WTC11 (cell line): ENCODE data around the gene AVP. TPM values are rescaled to one million over a fixed set of nuclear protein-coding genes. Genes with fewer than 3 reads are reported as not detected.
A peak's percentile ranks its signal among the peaks of the same experiment; 100 is the strongest.

Source experiments
- ATAC-seq: fragments of 200-7000 bp; cut with Tn5 transposase; 2 replicates; pipeline ENCODE4 v1.10.0; 2021; ENCODE audit warnings: mild to moderate bottlenecking, moderate library complexity
- CTCF ChIA-PET: fragments of 300-600 bp; sonication (Branson Sonifier 250); formaldehyde crosslinking; loops from one replicate; lab custom pipeline; 2021; ENCODE audit warnings: antibody characterized with exemption; lab: Charles Lee
- POLR2A ChIA-PET: fragments of 350-600 bp; sonication (Branson Sonifier 250); formaldehyde crosslinking; loops from one replicate; lab custom pipeline; 2021; ENCODE audit warnings: antibody characterized with exemption; lab: Charles Lee
- DNase-seq: peaks from one replicate; pipeline ENCODE4 v3.0.0; 2021; ENCODE audit warnings: low spot score
- H3K27ac Mint-ChIP-seq: 2 replicates; pipeline ENCODE4 v1.8.0; 2021; ENCODE audit warnings: mixed read lengths
- H3K27me3 Mint-ChIP-seq: 2 replicates; pipeline ENCODE4 v1.8.0; 2021; ENCODE audit warnings: low read depth, mild to moderate bottlenecking, moderate library complexity, mixed read lengths
- H3K36me3 Mint-ChIP-seq: 2 replicates; pipeline ENCODE4 v1.8.0; 2021; ENCODE audit warnings: mixed read lengths
- H3K4me1 Mint-ChIP-seq: 2 replicates; pipeline ENCODE4 v1.8.0; 2022; ENCODE audit warnings: mixed read lengths
- H3K4me3 Mint-ChIP-seq: 2 replicates; pipeline ENCODE4 v1.8.0; 2021; ENCODE audit warnings: mild to moderate bottlenecking, moderate library complexity, mixed read lengths
- H3K9me3 Mint-ChIP-seq: 2 replicates; pipeline ENCODE4 v1.8.0; 2021; ENCODE audit warnings: mixed read lengths
- CBFB ChIP-seq: sonication (generic); formaldehyde crosslinking; IDR thresholded peaks from 2 replicates; pipeline ENCODE4 v1.8.1; 2022; ENCODE audit warnings: mild to moderate bottlenecking, low read depth, missing genetic modification reagents
- JAZF1 ChIP-seq: fragments of 250-450 bp; sonication (Bioruptor Pico); IDR thresholded peaks from 2 replicates; pipeline ENCODE4 v1.9.0; 2021; ENCODE audit warnings: moderate library complexity, mild to moderate bottlenecking, inconsistent platforms
- PRRX2 ChIP-seq: fragments of 250-450 bp; sonication (Bioruptor Pico); IDR thresholded peaks from 2 replicates; pipeline ENCODE4 v1.8.0; 2021; ENCODE audit warnings: mild to moderate bottlenecking
- SMAD3 ChIP-seq: sonication (generic); formaldehyde crosslinking; IDR thresholded peaks from 2 replicates; pipeline ENCODE4 v1.8.0; 2022; ENCODE audit warnings: missing genetic modification reagents, mild to moderate bottlenecking, borderline replicate concordance
- TEAD4 ChIP-seq: sonication (generic); formaldehyde crosslinking; IDR thresholded peaks from 2 replicates; pipeline ENCODE4 v1.8.0; 2022; ENCODE audit warnings: mild to moderate bottlenecking, missing genetic modification reagents
- ZBTB21 ChIP-seq: sonication (generic); formaldehyde crosslinking; IDR thresholded peaks from 2 replicates; pipeline ENCODE4 v1.8.1; 2023; ENCODE audit warnings: mild to moderate bottlenecking, missing genetic modification reagents, borderline replicate concordance
- ZNF121 ChIP-seq: sonication (generic); formaldehyde crosslinking; IDR thresholded peaks from 2 replicates; pipeline ENCODE4 v1.8.0; 2023; ENCODE audit warnings: missing genetic modification reagents
- ZNF671 ChIP-seq: fragments of 250-450 bp; sonication (Bioruptor Pico); IDR thresholded peaks from 2 replicates; pipeline ENCODE4 v1.8.0; 2021; ENCODE audit warnings: mild to moderate bottlenecking
- total RNA-seq: library from RNA; stranded (reverse); gene quantifications from 3 replicates; pipeline ENCODE4 v1.2.3, GENCODE V29; 2021
- TF ChIP-seq, protein P1 (sequence below): sonication (generic); formaldehyde crosslinking; IDR thresholded peaks from 2 replicates; pipeline ENCODE4 v1.8.0; 2022; ENCODE audit warnings: missing genetic modification reagents
- TF ChIP-seq, protein P2 (sequence below): sonication (generic); formaldehyde crosslinking; IDR thresholded peaks from 2 replicates; pipeline ENCODE4 v1.8.1; 2023; ENCODE audit warnings: mild to moderate bottlenecking, missing genetic modification reagents, moderate library complexity
- TF ChIP-seq, protein P3 (sequence below): sonication (generic); formaldehyde crosslinking; IDR thresholded peaks from 2 replicates; pipeline ENCODE4 v1.8.0; 2022; ENCODE audit warnings: mild to moderate bottlenecking, missing genetic modification reagents
- TF ChIP-seq, protein P4 (sequence below): fragments of 250-450 bp; sonication (Bioruptor Pico); IDR thresholded peaks from 2 replicates; pipeline ENCODE4 v1.9.0; 2021; ENCODE audit warnings: mild to moderate bottlenecking, borderline replicate concordance
- TF ChIP-seq, protein P5 (sequence below): fragments of 250-450 bp; sonication (Bioruptor Pico); IDR thresholded peaks from 2 replicates; pipeline ENCODE4 v1.9.0; 2021; ENCODE audit warnings: mild to moderate bottlenecking
- TF ChIP-seq, protein P6 (sequence below): sonication (generic); formaldehyde crosslinking; conservative IDR thresholded peaks from 2 replicates; pipeline ENCODE4 v1.8.1; 2022; ENCODE audit warnings: mild to moderate bottlenecking, missing genetic modification reagents
- TF ChIP-seq, protein P7 (sequence below): sonication (generic); formaldehyde crosslinking; IDR thresholded peaks from 2 replicates; pipeline ENCODE4 v1.8.0; 2023; ENCODE audit warnings: missing genetic modification reagents
- TF ChIP-seq, protein P8 (sequence below): sonication (generic); formaldehyde crosslinking; conservative IDR thresholded peaks from 2 replicates; pipeline ENCODE4 v1.8.1; 2023; ENCODE audit warnings: mild to moderate bottlenecking, low read depth, missing genetic modification reagents, moderate library complexity
- TF ChIP-seq, protein P9 (sequence below): sonication (generic); formaldehyde crosslinking; IDR thresholded peaks from 2 replicates; pipeline ENCODE4 v1.8.1; 2023; ENCODE audit warnings: mild to moderate bottlenecking, moderate library complexity, missing genetic modification reagents

AVP gene
- total RNA-seq, 1 experiment from 2014 or later = 0.50 TPM

DNA sequence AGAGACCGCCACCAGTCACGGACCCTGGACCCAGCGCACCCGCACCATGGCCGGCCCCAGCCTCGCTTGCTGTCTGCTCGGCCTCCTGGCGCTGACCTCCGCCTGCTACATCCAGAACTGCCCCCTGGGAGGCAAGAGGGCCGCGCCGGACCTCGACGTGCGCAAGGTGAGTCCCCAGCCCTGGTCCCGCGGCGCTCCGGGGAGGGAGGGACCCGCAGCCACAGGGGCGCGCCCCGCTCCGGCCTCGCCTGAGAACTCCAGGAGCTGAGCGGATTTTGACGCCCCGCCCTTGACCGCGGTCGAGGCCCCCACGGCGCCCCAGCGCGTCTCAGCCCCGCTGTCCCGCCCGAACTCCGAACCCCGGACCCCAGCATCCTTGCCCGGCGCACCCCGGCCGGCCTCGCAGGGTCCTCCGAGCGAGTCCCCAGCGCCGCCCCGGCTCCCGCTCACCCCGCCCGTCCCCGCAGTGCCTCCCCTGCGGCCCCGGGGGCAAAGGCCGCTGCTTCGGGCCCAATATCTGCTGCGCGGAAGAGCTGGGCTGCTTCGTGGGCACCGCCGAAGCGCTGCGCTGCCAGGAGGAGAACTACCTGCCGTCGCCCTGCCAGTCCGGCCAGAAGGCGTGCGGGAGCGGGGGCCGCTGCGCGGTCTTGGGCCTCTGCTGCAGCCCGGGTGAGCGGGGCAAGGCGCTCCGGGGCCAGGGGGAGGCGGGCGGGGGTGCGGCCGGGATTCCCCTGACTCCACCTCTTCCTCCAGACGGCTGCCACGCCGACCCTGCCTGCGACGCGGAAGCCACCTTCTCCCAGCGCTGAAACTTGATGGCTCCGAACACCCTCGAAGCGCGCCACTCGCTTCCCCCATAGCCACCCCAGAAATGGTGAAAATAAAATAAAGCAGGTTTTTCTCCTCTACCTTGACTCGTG is 12.7 kb downstream of the AVP start, which contains the start of gene OXT:
OXT (plus strand) TSS at position 11 of the 920 bp plus-strand sequence; CDS start at position 47, 36 bp downstream.
- ATAC-seq (peak; percentile 67), DNase-seq (peak; percentile 69)
- ChIA-PET POLR2A (interaction anchor here (0.8 kb wide), 1 partner anchor 18 kb away, joined by 6 read pairs; no protein-coding TSS in a partner anchor), CTCF (interaction anchor here (2.8 kb wide), 1 partner anchor 18 kb away, joined by 16 read pairs; no protein-coding TSS in a partner anchor)
- Mint-ChIP-seq H3K4me1 (peaks cover 6% of the 10 kb centered on the region), H3K4me3 (peak within 1 kb of the TSS; percentile 66), H3K27ac (no peak within 1 kb of the TSS), H3K9me3 (peaks cover 19% of the 10 kb centered on the region), H3K27me3 (peaks cover 54% of the 10 kb centered on the region), H3K36me3 (peaks cover 9% of the 10 kb centered on the region)
- TF ChIP-seq TEAD4 (no peak), ZNF671 (CRISPR knock-in tag) (no peak), PRRX2 (CRISPR knock-in tag) (no peak), ZNF121 (CRISPR knock-in tag) (peak; percentile 2; the same call in 1 of the 2 replicates), ZBTB21 (CRISPR knock-in tag) (peak; percentile 12), CBFB (CRISPR knock-in tag) (peak; percentile 85; the same call in 1 of the 2 replicates), JAZF1 (CRISPR knock-in tag) (no peak), SMAD3 (no peak; the same call in 1 of the 2 replicates)
- TF ChIP-seq, protein P1, sequence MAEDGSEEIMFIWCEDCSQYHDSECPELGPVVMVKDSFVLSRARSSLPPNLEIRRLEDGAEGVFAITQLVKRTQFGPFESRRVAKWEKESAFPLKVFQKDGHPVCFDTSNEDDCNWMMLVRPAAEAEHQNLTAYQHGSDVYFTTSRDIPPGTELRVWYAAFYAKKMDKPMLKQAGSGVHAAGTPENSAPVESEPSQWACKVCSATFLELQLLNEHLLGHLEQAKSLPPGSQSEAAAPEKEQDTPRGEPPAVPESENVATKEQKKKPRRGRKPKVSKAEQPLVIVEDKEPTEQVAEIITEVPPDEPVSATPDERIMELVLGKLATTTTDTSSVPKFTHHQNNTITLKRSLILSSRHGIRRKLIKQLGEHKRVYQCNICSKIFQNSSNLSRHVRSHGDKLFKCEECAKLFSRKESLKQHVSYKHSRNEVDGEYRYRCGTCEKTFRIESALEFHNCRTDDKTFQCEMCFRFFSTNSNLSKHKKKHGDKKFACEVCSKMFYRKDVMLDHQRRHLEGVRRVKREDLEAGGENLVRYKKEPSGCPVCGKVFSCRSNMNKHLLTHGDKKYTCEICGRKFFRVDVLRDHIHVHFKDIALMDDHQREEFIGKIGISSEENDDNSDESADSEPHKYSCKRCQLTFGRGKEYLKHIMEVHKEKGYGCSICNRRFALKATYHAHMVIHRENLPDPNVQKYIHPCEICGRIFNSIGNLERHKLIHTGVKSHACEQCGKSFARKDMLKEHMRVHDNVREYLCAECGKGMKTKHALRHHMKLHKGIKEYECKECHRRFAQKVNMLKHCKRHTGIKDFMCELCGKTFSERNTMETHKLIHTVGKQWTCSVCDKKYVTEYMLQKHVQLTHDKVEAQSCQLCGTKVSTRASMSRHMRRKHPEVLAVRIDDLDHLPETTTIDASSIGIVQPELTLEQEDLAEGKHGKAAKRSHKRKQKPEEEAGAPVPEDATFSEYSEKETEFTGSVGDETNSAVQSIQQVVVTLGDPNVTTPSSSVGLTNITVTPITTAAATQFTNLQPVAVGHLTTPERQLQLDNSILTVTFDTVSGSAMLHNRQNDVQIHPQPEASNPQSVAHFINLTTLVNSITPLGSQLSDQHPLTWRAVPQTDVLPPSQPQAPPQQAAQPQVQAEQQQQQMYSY (CRISPR knock-in tag) = peak; percentile 59
- TF ChIP-seq, protein P2, sequence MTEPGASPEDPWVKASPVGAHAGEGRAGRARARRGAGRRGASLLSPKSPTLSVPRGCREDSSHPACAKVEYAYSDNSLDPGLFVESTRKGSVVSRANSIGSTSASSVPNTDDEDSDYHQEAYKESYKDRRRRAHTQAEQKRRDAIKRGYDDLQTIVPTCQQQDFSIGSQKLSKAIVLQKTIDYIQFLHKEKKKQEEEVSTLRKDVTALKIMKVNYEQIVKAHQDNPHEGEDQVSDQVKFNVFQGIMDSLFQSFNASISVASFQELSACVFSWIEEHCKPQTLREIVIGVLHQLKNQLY = 0 out of 2 replicates have a peak, but pooled peaks have one; percentile 8
- TF ChIP-seq, protein P3, sequence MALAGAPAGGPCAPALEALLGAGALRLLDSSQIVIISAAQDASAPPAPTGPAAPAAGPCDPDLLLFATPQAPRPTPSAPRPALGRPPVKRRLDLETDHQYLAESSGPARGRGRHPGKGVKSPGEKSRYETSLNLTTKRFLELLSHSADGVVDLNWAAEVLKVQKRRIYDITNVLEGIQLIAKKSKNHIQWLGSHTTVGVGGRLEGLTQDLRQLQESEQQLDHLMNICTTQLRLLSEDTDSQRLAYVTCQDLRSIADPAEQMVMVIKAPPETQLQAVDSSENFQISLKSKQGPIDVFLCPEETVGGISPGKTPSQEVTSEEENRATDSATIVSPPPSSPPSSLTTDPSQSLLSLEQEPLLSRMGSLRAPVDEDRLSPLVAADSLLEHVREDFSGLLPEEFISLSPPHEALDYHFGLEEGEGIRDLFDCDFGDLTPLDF (CRISPR knock-in tag) = peak; percentile 77; the same call in 1 of the 2 replicates
- TF ChIP-seq, protein P4, sequence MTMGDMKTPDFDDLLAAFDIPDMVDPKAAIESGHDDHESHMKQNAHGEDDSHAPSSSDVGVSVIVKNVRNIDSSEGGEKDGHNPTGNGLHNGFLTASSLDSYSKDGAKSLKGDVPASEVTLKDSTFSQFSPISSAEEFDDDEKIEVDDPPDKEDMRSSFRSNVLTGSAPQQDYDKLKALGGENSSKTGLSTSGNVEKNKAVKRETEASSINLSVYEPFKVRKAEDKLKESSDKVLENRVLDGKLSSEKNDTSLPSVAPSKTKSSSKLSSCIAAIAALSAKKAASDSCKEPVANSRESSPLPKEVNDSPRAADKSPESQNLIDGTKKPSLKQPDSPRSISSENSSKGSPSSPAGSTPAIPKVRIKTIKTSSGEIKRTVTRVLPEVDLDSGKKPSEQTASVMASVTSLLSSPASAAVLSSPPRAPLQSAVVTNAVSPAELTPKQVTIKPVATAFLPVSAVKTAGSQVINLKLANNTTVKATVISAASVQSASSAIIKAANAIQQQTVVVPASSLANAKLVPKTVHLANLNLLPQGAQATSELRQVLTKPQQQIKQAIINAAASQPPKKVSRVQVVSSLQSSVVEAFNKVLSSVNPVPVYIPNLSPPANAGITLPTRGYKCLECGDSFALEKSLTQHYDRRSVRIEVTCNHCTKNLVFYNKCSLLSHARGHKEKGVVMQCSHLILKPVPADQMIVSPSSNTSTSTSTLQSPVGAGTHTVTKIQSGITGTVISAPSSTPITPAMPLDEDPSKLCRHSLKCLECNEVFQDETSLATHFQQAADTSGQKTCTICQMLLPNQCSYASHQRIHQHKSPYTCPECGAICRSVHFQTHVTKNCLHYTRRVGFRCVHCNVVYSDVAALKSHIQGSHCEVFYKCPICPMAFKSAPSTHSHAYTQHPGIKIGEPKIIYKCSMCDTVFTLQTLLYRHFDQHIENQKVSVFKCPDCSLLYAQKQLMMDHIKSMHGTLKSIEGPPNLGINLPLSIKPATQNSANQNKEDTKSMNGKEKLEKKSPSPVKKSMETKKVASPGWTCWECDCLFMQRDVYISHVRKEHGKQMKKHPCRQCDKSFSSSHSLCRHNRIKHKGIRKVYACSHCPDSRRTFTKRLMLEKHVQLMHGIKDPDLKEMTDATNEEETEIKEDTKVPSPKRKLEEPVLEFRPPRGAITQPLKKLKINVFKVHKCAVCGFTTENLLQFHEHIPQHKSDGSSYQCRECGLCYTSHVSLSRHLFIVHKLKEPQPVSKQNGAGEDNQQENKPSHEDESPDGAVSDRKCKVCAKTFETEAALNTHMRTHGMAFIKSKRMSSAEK (CRISPR knock-in tag) = no peak
- TF ChIP-seq, protein P5, sequence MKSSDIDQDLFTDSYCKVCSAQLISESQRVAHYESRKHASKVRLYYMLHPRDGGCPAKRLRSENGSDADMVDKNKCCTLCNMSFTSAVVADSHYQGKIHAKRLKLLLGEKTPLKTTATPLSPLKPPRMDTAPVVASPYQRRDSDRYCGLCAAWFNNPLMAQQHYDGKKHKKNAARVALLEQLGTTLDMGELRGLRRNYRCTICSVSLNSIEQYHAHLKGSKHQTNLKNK (CRISPR knock-in tag) = no peak
- TF ChIP-seq, protein P6, sequence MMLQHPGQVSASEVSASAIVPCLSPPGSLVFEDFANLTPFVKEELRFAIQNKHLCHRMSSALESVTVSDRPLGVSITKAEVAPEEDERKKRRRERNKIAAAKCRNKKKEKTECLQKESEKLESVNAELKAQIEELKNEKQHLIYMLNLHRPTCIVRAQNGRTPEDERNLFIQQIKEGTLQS (CRISPR knock-in tag) = no peak
- TF ChIP-seq, protein P7, sequence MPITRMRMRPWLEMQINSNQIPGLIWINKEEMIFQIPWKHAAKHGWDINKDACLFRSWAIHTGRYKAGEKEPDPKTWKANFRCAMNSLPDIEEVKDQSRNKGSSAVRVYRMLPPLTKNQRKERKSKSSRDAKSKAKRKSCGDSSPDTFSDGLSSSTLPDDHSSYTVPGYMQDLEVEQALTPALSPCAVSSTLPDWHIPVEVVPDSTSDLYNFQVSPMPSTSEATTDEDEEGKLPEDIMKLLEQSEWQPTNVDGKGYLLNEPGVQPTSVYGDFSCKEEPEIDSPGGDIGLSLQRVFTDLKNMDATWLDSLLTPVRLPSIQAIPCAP (CRISPR knock-in tag) = peak; percentile 91; the same call in 1 of the 2 replicates
- TF ChIP-seq, protein P8, sequence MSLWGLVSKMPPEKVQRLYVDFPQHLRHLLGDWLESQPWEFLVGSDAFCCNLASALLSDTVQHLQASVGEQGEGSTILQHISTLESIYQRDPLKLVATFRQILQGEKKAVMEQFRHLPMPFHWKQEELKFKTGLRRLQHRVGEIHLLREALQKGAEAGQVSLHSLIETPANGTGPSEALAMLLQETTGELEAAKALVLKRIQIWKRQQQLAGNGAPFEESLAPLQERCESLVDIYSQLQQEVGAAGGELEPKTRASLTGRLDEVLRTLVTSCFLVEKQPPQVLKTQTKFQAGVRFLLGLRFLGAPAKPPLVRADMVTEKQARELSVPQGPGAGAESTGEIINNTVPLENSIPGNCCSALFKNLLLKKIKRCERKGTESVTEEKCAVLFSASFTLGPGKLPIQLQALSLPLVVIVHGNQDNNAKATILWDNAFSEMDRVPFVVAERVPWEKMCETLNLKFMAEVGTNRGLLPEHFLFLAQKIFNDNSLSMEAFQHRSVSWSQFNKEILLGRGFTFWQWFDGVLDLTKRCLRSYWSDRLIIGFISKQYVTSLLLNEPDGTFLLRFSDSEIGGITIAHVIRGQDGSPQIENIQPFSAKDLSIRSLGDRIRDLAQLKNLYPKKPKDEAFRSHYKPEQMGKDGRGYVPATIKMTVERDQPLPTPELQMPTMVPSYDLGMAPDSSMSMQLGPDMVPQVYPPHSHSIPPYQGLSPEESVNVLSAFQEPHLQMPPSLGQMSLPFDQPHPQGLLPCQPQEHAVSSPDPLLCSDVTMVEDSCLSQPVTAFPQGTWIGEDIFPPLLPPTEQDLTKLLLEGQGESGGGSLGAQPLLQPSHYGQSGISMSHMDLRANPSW (CRISPR knock-in tag) = no peak; the same call in 1 of the 2 replicates
- TF ChIP-seq, protein P9, sequence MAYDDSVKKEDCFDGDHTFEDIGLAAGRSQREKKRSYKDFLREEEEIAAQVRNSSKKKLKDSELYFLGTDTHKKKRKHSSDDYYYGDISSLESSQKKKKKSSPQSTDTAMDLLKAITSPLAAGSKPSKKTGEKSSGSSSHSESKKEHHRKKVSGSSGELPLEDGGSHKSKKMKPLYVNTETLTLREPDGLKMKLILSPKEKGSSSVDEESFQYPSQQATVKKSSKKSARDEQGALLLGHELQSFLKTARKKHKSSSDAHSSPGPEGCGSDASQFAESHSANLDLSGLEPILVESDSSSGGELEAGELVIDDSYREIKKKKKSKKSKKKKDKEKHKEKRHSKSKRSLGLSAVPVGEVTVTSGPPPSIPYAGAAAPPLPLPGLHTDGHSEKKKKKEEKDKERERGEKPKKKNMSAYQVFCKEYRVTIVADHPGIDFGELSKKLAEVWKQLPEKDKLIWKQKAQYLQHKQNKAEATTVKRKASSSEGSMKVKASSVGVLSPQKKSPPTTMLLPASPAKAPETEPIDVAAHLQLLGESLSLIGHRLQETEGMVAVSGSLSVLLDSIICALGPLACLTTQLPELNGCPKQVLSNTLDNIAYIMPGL (CRISPR knock-in tag) = no peak
